D341Med (cell line): ENCODE results near the gene EDRF1.
"Not testable (repeated sequence)": the region's sequence is repeated elsewhere in the genome, so short reads cannot be mapped to it uniquely, and the experiment has no call there.

ENCODE experiments used
- DNase-seq: peaks from one replicate; pipeline ENCODE4 v3.0.0; 2012; ENCODE audit warnings: low spot score

EDRF1 gene

GRCh38 chr10:125707541-125708468 lies 11.7 kb upstream of the EDRF1 start:
- DNase-seq: no peak

GRCh38 chr10:125708971-125709503 lies 10.5 kb upstream of the EDRF1 start:
- DNase-seq: no peak

DNA sequence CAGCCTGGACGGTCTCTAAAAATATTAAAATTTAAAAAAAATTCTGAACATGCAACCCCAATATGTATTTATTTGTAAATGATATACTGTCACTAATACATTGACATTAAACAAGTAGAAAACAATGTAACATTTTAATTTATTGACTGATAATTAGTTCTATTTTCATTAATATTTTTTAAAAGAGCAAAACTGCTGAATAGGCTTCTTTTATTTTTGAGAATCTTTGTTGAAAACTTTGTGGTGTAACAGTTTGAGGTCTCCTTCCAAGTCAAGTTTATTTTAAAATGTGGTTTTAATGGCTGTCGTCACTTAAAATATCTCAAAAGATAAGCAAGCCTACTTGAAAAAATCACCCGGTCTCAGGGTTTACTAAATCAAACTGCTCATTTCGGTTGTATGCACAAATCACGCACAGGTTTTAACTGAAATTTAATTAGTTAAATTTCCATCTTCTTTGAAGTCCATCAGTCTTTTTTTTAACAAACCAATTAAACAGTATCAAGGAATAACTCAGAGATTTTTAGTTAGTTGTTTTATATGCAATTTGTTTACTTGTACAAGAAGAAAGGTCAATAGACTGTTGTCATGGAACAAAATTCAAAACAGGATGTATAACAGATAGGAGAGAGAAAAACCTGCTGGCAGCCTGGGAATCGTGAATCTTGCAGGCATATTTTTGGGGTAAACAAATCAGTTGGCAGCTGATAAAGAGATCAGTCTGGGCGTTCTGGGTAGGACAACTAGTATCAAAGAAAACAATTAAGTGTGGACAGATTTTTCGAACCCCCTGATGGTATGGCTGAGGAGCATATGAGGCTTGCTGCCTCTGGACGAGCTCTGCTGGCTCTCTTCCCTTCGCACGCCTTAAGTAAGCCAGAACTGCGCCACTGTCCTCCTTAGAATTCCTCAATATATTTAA lies 9.7 kb upstream of the EDRF1 start:
- no peak for DNase-seq

- no peak for DNase-seq
Observed at GRCh38 chr10:125711110-125711750, 8.3 kb upstream of the EDRF1 start.

- not testable (repeated sequence) for DNase-seq
Observed at GRCh38 chr10:125714728-125715127, 4.8 kb upstream of the EDRF1 start.

DNA sequence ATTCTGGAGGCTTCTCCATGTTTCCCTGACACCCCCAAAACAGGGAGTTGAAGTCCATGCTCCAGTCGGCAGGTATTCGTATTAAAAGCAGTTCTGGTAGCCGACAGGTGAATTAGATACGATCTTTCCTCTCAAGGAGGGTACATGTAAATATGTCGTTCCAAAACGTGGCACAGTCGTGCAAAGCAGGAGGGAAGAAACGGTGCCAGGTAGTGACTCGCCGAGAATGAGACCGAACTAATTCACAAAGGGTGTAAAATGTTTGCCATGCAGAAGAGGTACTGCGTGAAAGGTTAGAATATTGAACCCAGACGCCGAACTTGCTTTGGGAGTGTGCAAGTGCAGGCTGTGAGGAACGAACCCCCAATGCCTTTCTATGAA lies 483 bp downstream of the EDRF1 start:
- no peak for DNase-seq

DNA sequence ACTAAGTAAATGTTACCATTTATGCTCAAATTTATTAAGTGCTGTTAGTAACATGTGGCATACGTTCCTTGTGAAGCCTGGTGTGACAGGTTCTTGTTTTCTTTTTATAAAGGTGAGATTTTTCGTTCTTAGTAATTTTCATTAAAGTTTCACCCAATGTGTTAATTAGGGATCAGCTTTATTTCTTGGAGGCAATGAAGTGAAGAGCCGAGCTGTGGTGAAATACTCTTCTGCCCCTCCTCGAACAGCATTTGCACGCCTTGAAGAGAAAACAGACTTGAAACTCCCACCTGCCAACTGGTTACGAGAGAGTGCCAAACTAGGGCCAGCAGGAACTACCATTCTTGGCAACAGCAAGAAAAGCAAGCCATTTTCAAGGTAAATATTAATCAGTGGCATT lies 1.5 kb downstream of the EDRF1 start:
- DNase-seq: no peak

- no peak for DNase-seq
Observed at GRCh38 chr10:125722811-125723210, 3.3 kb downstream of the EDRF1 start.

- DNase-seq: no peak
Observed at GRCh38 chr10:125726914-125727313, 7.4 kb downstream of the EDRF1 start.

- DNase-seq: no peak
Observed at GRCh38 chr10:125727436-125727835, 7.9 kb downstream of the EDRF1 start.

- no peak for DNase-seq
Observed at GRCh38 chr10:125734148-125734547, 14.6 kb downstream of the EDRF1 start.

DNA sequence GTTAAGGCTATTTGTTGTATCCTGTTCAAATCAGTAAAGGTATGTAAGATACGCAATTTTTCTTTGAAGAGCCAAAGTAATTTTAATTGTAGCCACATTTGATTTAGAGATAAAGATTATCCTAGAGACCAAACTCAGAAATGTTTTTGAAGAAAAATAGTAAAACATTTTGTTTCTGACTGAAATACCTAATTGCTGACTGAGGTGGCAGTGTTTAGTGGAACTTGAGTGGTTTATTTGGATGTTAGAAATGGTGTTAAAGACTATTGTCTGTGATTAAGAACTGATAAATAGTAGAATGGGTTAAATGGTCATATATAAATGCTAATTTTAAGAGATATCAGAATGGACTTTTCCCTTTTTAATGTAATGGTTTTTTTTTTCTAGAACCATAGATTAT lies 15.3 kb downstream of the EDRF1 start:
- DNase-seq: no peak

GRCh38 chr10:125738206-125738605 lies 18.7 kb downstream of the EDRF1 start:
- DNase-seq: no peak

- DNase-seq: no peak
Observed at GRCh38 chr10:125739994-125740679, 20.6 kb downstream of the EDRF1 start.

DNA sequence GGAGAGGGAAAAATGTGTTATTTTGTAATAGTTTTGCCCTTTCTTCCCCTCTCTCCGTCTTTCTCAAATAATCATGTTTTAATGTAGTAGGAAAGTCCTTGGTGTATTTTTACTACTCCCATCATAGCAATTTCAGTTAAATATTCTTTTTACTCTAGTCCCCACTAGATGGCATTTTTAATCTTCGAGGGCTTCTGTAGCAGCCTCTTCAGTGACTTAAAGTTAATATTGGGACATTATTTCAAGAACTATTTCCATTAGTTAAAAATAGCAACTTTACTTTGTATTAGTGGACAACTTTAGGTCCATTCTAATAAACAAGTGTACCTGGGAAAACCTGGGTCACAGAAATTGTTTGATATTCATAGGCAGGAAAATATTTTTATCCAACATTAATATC lies 23.0 kb downstream of the EDRF1 start:
- no peak for DNase-seq

GRCh38 chr10:125744909-125745308 lies 25.4 kb downstream of the EDRF1 start:
- DNase-seq: no peak

GRCh38 chr10:125747417-125747816 lies 27.9 kb downstream of the EDRF1 start:
- no peak for DNase-seq

GRCh38 chr10:125756196-125756595 lies 36.7 kb downstream of the EDRF1 start:
- DNase-seq: no peak

- no peak for DNase-seq
Observed at GRCh38 chr10:125756853-125757487, 37.5 kb downstream of the EDRF1 start.

- DNase-seq: no peak
Observed at GRCh38 chr10:125757742-125758141, 38.2 kb downstream of the EDRF1 start.

GRCh38 chr10:125761961-125762360 lies 42.5 kb downstream of the EDRF1 start:
- no peak for DNase-seq
